ENCODE data around the gene SORBS1. TPM values are rescaled to one million over a fixed set of nuclear protein-coding genes. Genes with fewer than 3 reads are reported as not detected.

Gene SORBS1
- total RNA-seq, 2 experiments from 2014 or later = 0.57 to 3.1 TPM

GRCh38 chr10:95457319-95457886, 103.8 kb downstream of the SORBS1 start:
- no peak overlapping the region for H3K4me3 ChIP-seq (ENCODE audit: low read depth, low read length, poor library complexity, severe bottlenecking)
- H3K4me2 ChIP-seq (ENCODE audit: low read length) = no peak overlapping the region
- no peaks in the 10 kb centered on the region for H3K4me1 ChIP-seq (ENCODE audit: insufficient read depth, low read length, poor library complexity, severe bottlenecking)
- H3K27ac ChIP-seq (ENCODE audit: low read depth, low read length, poor library complexity, severe bottlenecking) = no peak overlapping the region
- H3K9me3 ChIP-seq (ENCODE audit: low read length) = no peaks in the 10 kb centered on the region
- POLR2A ChIA-PET = no interaction called here
- TF ChIP-seq EZH2phosphoT487 (IDR thresholded peaks at IDR 0.05; ENCODE audit: borderline replicate concordance, low read depth, low read length) = no peak
- TF ChIP-seq, protein P1, sequence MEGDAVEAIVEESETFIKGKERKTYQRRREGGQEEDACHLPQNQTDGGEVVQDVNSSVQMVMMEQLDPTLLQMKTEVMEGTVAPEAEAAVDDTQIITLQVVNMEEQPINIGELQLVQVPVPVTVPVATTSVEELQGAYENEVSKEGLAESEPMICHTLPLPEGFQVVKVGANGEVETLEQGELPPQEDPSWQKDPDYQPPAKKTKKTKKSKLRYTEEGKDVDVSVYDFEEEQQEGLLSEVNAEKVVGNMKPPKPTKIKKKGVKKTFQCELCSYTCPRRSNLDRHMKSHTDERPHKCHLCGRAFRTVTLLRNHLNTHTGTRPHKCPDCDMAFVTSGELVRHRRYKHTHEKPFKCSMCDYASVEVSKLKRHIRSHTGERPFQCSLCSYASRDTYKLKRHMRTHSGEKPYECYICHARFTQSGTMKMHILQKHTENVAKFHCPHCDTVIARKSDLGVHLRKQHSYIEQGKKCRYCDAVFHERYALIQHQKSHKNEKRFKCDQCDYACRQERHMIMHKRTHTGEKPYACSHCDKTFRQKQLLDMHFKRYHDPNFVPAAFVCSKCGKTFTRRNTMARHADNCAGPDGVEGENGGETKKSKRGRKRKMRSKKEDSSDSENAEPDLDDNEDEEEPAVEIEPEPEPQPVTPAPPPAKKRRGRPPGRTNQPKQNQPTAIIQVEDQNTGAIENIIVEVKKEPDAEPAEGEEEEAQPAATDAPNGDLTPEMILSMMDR (conservative IDR thresholded peaks at IDR 0.05; ENCODE audit: low read length) = no peak
- no peaks in the 10 kb centered on the region for H3K79me2 ChIP-seq (ENCODE audit: insufficient read depth, low read depth, low read length)
- H3K36me3 ChIP-seq (ENCODE audit: insufficient read depth, low read length) = no peaks in the 10 kb centered on the region
- intact Hi-C loops (cut with micrococcal nuclease; ENCODE audit: unreplicated experiment) = no loop called here
- no TSS peak for BruUV-seq (replicated peaks)
- H2AFZ ChIP-seq (ENCODE audit: low read length) = no peak overlapping the region
- CTCF ChIA-PET (ENCODE audit: unreplicated experiment) = no interaction called here
- no peaks in the 10 kb centered on the region for H3K9me2 ChIP-seq (ENCODE audit: insufficient read depth, low read length)
- DNase-seq (ENCODE audit: low spot score) = no peak
- H4K20me1 ChIP-seq (ENCODE audit: insufficient read depth, low read length) = no peaks in the 10 kb centered on the region

DNA sequence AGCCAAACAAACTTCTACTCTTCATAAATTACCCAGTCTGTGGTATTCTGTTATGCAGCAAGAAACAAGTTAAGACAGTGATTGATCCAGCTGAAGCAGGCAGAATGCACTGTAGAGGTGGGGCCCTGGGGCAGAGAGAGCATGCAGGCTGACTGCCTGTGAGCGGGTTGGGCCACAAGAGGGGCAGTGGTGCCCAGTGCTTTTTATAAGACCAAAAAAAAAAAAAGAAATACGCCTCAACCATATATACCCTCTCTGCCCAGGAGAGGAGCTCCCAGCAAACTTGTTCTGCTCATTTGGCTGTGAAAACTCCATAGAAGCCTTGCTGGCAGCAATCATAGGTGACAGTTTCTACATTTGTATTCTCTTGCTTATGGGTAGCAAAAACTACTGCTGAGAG, 104.7 kb downstream of the SORBS1 start:
- H3K79me2 ChIP-seq (ENCODE audit: insufficient read depth, low read depth, low read length) = no peaks in the 10 kb centered on the region
- no peaks in the 10 kb centered on the region for H4K20me1 ChIP-seq (ENCODE audit: insufficient read depth, low read length)
- intact Hi-C loops (cut with micrococcal nuclease; ENCODE audit: unreplicated experiment) = no loop called here
- ChIA-PET POLR2A (interaction anchor here (0.6 kb wide), 1 partner anchor 1680 kb away, joined by 3 read pairs; no protein-coding TSS in a partner anchor), CTCF (ENCODE audit: unreplicated experiment) (no interaction called here)
- H3K4me2 ChIP-seq (ENCODE audit: low read length) = no peak overlapping the region
- no peaks in the 10 kb centered on the region for H3K36me3 ChIP-seq (ENCODE audit: insufficient read depth, low read length)
- H3K4me3 ChIP-seq (ENCODE audit: low read depth, low read length, poor library complexity, severe bottlenecking) = no peak overlapping the region
- no peak overlapping the region for H3K27ac ChIP-seq (ENCODE audit: low read depth, low read length, poor library complexity, severe bottlenecking)
- H3K4me1 ChIP-seq (ENCODE audit: insufficient read depth, low read length, poor library complexity, severe bottlenecking) = no peaks in the 10 kb centered on the region
- H2AFZ ChIP-seq (ENCODE audit: low read length) = no peak overlapping the region
- DNase-seq (ENCODE audit: low spot score) = no peak
- TF ChIP-seq, protein P1 (conservative IDR thresholded peaks at IDR 0.05; ENCODE audit: low read length) = no peak
- H3K9me3 ChIP-seq (ENCODE audit: low read length) = no peaks in the 10 kb centered on the region
- no peaks in the 10 kb centered on the region for H3K9me2 ChIP-seq (ENCODE audit: insufficient read depth, low read length)
- BruUV-seq (replicated peaks) = no TSS peak

GRCh38 chr10:95454940-95455339, 106.2 kb downstream of the SORBS1 start:
- TF ChIP-seq, protein P1 (conservative IDR thresholded peaks at IDR 0.05; ENCODE audit: low read length) = no peak
- TF ChIP-seq EZH2phosphoT487 (IDR thresholded peaks at IDR 0.05; ENCODE audit: borderline replicate concordance, low read depth, low read length) = no peak
- H4K20me1 ChIP-seq (ENCODE audit: insufficient read depth, low read length) = no peaks in the 10 kb centered on the region
- H3K27ac ChIP-seq (ENCODE audit: low read depth, low read length, poor library complexity, severe bottlenecking) = no peak overlapping the region
- intact Hi-C loops (cut with micrococcal nuclease; ENCODE audit: unreplicated experiment) = no loop called here
- H2AFZ ChIP-seq (ENCODE audit: low read length) = no peak overlapping the region
- no peak overlapping the region for H3K4me2 ChIP-seq (ENCODE audit: low read length)
- CTCF ChIA-PET (ENCODE audit: unreplicated experiment) = no interaction called here
- no peaks in the 10 kb centered on the region for H3K36me3 ChIP-seq (ENCODE audit: insufficient read depth, low read length)
- H3K9me2 ChIP-seq (ENCODE audit: insufficient read depth, low read length) = no peaks in the 10 kb centered on the region
- no peaks in the 10 kb centered on the region for H3K79me2 ChIP-seq (ENCODE audit: insufficient read depth, low read depth, low read length)
- POLR2A ChIA-PET = interaction anchor here (1.1 kb wide), 1 partner anchor 143 kb away, joined by 3 read pairs; no protein-coding TSS in a partner anchor
- no peaks in the 10 kb centered on the region for H3K4me1 ChIP-seq (ENCODE audit: insufficient read depth, low read length, poor library complexity, severe bottlenecking)
- no TSS peak for BruUV-seq (replicated peaks)
- H3K9me3 ChIP-seq (ENCODE audit: low read length) = no peaks in the 10 kb centered on the region
- no peak overlapping the region for H3K4me3 ChIP-seq (ENCODE audit: low read depth, low read length, poor library complexity, severe bottlenecking)
- no peak for DNase-seq (ENCODE audit: low spot score)
